Neural cell (in vitro differentiated cells): ENCODE data around the gene ZNF691.

Experiments
- CTCF ChIP-seq: fragments of 450-650 bp; IDR thresholded peaks from 2 replicates; pipeline ENCODE4 v1.5.1; 2014; ENCODE audit warnings: antibody characterized with exemption, mild to moderate bottlenecking, moderate library complexity; ENCODE audit not compliant: poor library complexity, severe bottlenecking
- EP300 ChIP-seq: fragments of 450-650 bp; conservative IDR thresholded peaks from 2 replicates; pipeline ENCODE4 v1.6.1; 2014; ENCODE audit warnings: antibody characterized with exemption, mild to moderate bottlenecking, moderate library complexity; ENCODE audit not compliant: poor library complexity, severe bottlenecking
- MXI1 ChIP-seq: fragments of 450-650 bp; conservative IDR thresholded peaks from 2 replicates; pipeline ENCODE4 v1.6.1; 2014; ENCODE audit warnings: antibody characterized with exemption, mild to moderate bottlenecking; ENCODE audit not compliant: poor library complexity, severe bottlenecking
- POLR2AphosphoS5 ChIP-seq: IDR thresholded peaks from 2 replicates; pipeline ENCODE4 v1.6.1; 2012
- RAD21 ChIP-seq: fragments of 450-650 bp; conservative IDR thresholded peaks from 2 replicates; pipeline ENCODE4 v1.6.1; 2014; ENCODE audit warnings: antibody characterized with exemption, mild to moderate bottlenecking, moderate library complexity
- REST ChIP-seq: IDR thresholded peaks from 2 replicates; pipeline ENCODE4 v1.6.1; 2012; ENCODE audit warnings: borderline replicate concordance
- TAF1 ChIP-seq: IDR thresholded peaks from 2 replicates; pipeline ENCODE4 v1.6.1; 2012; ENCODE audit warnings: low read depth

GRCh38 chr1:42853116-42853884 is 6.9 kb downstream of the ZNF691 start:
- TF ChIP-seq EP300 = no peak
- TF ChIP-seq CTCF = no peak
- no peak for TF ChIP-seq RAD21
- TF ChIP-seq REST = no peak
- no peak for TF ChIP-seq MXI1
- TF ChIP-seq POLR2AphosphoS5 = no peak
- no peak for TF ChIP-seq TAF1
